ENCODE data around the gene RUNX1. TPM values are rescaled to one million over a fixed set of nuclear protein-coding genes. Genes with fewer than 3 reads are reported as not detected.

Gene RUNX1
- total RNA-seq, 4 donors from 2014 or later = 3.9 to 14.5 (median 5.8) TPM

- peaks cover 23% of the 10 kb centered on the region for H3K27me3 ChIP-seq
- no peak overlapping the region for H3K4me3 ChIP-seq
- no peak for TF ChIP-seq CTCF (IDR thresholded peaks at IDR 0.05)
- no peak for TF ChIP-seq EP300 (IDR thresholded peaks at IDR 0.05)
- no peak for TF ChIP-seq POLR2A (IDR thresholded peaks at IDR 0.05)
- TF ChIP-seq POLR2AphosphoS5 (IDR thresholded peaks at IDR 0.05) = no peak
- no peak overlapping the region for H3K27ac ChIP-seq
- 74 to 83% methylated on average over 5 to 6 of the region's 6 CpGs for WGBS, 2 donors (ENCODE audit: low coverage in 1 of 2)
- no peaks in the 10 kb centered on the region for H3K4me1 ChIP-seq
- no peaks in the 10 kb centered on the region for H3K9me3 ChIP-seq
- no peaks in the 10 kb centered on the region for H3K36me3 ChIP-seq
- ATAC-seq = no peak
These were observed 109.3 kb downstream of the RUNX1 start for GRCh38 chr21:34939673-34940331.

- Histone ChIP-seq H3K4me1 (no peaks in the 10 kb centered on the region), H3K27ac (no peak overlapping the region), H3K9me3 (no peaks in the 10 kb centered on the region), H3K27me3 (peaks cover 39% of the 10 kb centered on the region), H3K4me3 (no peak overlapping the region), H3K36me3 (no peaks in the 10 kb centered on the region)
- TF ChIP-seq CTCF (IDR thresholded peaks at IDR 0.05) (no peak), EP300 (IDR thresholded peaks at IDR 0.05) (no peak), POLR2A (IDR thresholded peaks at IDR 0.05) (no peak), POLR2AphosphoS5 (IDR thresholded peaks at IDR 0.05) (no peak)
- WGBS, 2 donors (ENCODE audit: low coverage in 1 of 2) = 50 to 69% methylated on average over 2 of the region's 2 CpGs
- no peak for ATAC-seq
These were observed 110.9 kb downstream of the RUNX1 start for GRCh38 chr21:34938089-34938764.

GRCh38 chr21:34936883-34937563 is 112.1 kb downstream of the RUNX1 start:
- TF ChIP-seq EP300 (IDR thresholded peaks at IDR 0.05) = no peak
- TF ChIP-seq CTCF (IDR thresholded peaks at IDR 0.05) = no peak
- TF ChIP-seq POLR2AphosphoS5 (IDR thresholded peaks at IDR 0.05) = no peak
- no peak for TF ChIP-seq POLR2A (IDR thresholded peaks at IDR 0.05)
- Histone ChIP-seq H3K9me3 (no peaks in the 10 kb centered on the region), H3K4me1 (no peaks in the 10 kb centered on the region), H3K27ac (no peak overlapping the region), H3K36me3 (no peaks in the 10 kb centered on the region), H3K27me3 (peaks cover 35% of the 10 kb centered on the region), H3K4me3 (no peak overlapping the region)
- ATAC-seq = no peak
- WGBS, 2 donors (ENCODE audit: low coverage in 1 of 2) = 66 to 68% methylated on average over 4 of the region's 4 CpGs

GRCh38 chr21:34936371-34936789 is 112.7 kb downstream of the RUNX1 start:
- Histone ChIP-seq H3K9me3 (no peaks in the 10 kb centered on the region), H3K27ac (no peak overlapping the region), H3K4me3 (no peak overlapping the region), H3K27me3 (peaks cover 36% of the 10 kb centered on the region), H3K36me3 (no peaks in the 10 kb centered on the region), H3K4me1 (no peaks in the 10 kb centered on the region)
- WGBS, 2 donors (ENCODE audit: low coverage in 1 of 2) = 9 to 41% methylated on average over 10 to 11 of the region's 11 CpGs
- TF ChIP-seq CTCF (IDR thresholded peaks at IDR 0.05) = no peak
- TF ChIP-seq POLR2AphosphoS5 (IDR thresholded peaks at IDR 0.05) = no peak
- no peak for TF ChIP-seq EP300 (IDR thresholded peaks at IDR 0.05)
- ATAC-seq = no peak
